ENCODE results near the gene PRADC1.
A peak's percentile ranks its signal among the peaks of the same experiment; 100 is the strongest.

The PRADC1 gene

GRCh38 chr2:73235315-73236028, 2.4 kb upstream of the PRADC1 start:
- no peak for DNase-seq

DNA sequence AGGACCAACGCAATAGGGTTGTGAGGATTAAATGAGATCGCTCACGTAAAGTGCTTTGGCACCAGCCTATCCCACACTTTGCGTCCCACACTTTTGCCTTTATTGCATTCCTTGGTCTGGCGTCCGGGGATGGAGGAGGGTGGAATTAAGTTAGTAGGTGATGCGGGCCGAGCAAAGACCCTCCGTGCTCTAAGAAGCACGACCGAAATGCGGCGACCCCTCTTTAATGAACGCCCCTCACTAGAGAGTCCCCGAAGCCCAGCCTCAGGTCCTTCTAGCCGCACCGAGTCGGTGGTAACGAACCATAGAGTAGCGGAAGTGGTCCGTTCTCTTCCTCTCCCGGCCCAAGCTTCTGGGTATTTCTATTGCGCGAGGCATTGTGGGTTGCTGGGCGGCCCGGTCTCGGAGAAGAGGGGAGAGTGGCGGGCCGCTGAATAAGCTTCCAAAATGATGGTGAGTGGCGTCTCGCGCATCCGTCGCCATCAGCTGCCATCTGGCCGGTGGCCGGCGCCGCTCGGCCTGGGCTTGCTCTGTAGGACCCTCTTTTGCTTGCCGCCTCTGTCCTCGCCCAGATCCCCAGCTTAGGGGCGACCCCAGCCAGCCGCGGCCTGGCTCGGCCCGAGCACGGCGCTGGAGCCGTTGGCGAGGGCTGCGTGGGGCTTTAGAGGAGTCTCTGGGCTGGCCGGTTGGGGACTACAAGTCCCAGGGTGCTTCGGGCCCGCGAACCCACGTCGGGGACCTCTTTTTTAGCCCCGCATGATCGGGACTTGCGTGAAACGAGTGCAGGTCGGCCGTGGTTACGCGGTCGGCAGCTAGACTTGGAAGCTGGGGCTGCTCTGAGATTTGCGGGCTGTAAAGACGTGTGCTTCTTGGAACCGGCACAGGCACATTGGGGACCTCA, 1.1 kb upstream of the PRADC1 start, which contains the start of gene CCT7:
TSS of gene CCT7 (plus strand) at position 377 of the 901 bp plus-strand sequence. CDS start at position 448, 71 bp downstream.
- DNase-seq, result peak; percentile 54 to 99 (median 92)

GRCh38 chr2:73232403-73233153, 461 bp downstream of the PRADC1 start:
- peak in 2 of 14 donors; percentile 46 to 66 for DNase-seq

GRCh38 chr2:73228631-73229030, 4.4 kb downstream of the PRADC1 start:
- DNase-seq, result no peak

- DNase-seq, result no peak
These were observed 6.0 kb downstream of the PRADC1 start for GRCh38 chr2:73227086-73227485.

GRCh38 chr2:73225513-73226360, 7.3 kb downstream of the PRADC1 start:
- DNase-seq, result no peak

GRCh38 chr2:73223821-73224220, 9.2 kb downstream of the PRADC1 start:
- DNase-seq, result no peak

DNA sequence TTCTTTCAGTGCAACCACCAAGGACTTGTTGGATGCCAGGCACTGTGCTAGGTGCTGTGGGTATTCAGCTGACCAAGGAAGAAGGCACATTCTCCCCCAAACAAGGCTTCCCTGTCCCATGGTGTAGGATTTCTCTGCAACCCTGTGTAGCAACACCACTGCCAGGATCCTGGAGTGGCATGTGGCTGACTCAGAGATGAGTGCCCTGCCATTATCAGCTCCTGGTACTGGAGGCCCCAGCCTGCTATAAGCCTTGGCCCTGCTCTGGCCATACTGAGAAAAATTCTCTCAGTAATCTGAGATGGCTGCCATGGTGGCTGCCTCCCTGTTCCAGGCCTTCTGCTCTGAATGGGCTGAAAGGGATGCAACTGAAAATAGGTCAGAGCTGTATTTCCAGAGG, 14.7 kb downstream of the PRADC1 start:
- DNase-seq, result no peak

- no peak for DNase-seq
These were observed 15.2 kb downstream of the PRADC1 start for GRCh38 chr2:73217826-73218225.

GRCh38 chr2:73217160-73217559, 15.9 kb downstream of the PRADC1 start:
- DNase-seq, result no peak

DNA sequence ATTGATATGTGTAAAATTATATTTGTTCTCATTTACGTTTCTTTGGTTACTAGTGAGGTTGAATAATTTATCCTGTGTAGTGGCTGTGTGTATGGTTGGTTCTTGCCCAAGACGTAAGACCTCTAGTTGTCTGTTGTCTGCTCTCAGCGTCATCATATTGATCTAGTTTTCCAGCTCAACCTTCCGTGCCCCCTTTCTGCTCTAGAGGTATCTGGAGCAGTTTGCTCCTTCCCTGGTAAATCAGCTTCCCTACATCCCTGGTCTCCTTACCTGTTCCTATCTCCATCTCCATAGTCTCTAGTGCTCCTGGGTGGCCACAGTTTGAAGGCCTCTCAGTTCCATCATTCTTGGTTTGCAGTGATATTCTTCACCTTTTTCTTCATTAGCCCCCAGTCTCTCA, 17.8 kb downstream of the PRADC1 start:
- DNase-seq, result no peak

DNA sequence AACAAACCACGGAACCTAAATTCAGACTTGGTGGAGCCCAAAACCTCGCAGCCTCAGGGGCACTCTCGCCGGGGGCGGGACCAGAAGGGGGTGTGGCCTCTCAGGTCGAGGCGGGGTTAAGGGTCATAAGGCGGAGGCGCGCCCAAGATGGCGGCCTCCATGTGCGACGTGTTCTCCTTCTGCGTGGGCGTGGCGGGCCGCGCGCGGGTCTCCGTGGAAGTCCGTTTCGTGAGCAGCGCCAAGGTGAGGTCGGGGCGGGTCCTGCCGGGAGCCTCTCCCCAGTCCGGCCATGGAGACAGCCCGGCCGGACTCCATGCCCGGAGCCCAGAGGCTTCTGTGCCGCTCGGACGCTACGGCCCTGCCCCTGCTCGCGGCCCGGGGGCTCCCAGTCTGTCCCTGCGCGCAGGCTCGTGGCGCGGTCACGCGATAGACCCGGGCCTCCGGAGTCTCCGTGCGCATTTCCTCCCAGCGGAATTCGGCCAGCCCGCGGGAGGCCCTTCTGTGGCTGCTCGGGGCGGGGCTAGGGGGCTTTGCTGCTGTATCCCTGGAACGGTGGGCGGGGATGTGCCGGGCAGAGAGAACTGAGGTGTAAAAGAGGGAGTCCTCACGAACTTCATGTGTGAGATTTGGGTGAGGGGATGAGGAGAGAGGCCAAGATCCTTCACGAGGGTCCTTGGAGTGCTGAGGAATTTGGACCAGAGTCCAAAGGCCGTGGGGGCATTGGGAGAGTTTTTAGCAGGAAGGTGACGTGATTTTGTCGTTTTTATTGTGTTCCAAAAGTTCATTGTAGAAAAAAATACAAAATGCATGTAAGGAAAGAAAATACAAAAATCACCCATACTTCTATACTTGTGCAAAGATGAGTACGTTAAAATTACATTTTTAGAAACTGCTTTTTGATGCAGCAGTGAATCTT, 18.7 kb downstream of the PRADC1 start, which contains the start of gene SMYD5:
TSS of gene SMYD5 (plus strand) at position 126 of the 916 bp plus-strand sequence. CDS start at position 148, 22 bp downstream.
- peak in 13 of 14 donors; percentile 44 to 74 (median 67) for DNase-seq

DNA sequence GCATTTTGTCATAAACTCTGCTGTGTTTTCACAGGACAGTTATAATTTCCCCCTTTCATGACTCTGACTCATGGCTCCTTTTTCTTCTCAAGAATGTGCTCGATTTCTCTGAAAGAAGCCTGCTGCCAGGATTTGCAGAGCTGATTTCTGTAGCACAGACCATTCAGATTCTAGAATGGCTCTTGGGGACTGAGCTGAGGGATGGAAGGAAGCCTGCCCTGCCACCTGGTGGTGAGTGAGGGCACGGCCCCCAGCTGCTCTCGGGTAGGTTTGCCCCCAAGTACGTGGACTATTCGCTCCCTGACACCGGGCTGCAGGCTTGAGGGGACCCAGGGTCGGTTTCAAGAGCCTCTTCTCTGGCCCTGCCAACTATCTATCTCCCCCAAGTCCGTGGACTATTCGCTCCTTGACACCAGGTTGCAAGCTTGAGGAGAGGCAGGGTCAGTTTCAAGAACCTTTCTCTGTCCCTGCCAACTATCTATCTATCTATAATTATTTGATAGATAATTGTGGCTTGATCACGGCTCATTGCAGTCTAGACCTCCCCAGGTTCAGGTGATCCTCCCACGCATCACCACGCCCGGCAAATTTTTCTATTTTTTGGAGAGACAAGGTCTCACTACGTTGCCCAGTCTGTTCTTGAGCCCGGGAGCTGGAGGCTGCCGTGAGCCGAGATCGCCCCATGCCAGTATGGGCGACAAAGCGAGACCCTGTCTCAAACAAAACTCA, 20.4 kb downstream of the PRADC1 start:
- DNase-seq, result peak in 11 of 14 donors; percentile 5 to 42 (median 25)

DNA sequence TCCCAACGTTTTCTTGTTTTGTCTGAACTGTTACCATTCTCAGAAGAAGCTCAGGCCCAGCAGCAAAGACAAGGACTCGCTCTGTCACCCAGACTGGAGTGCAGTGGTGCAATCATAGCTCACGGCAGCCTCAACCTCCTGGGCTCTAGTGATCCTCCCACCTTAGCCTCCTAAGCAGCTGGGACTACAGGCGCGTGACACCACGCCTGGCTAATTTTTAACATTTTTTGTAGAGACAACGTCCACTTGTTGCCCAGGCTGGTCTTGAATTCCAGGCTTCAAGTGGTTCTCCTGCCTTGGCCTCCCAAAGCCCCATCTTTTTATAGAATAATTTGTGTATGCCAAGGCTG, 21.0 kb downstream of the PRADC1 start:
- no peak for DNase-seq

- DNase-seq, result no peak
These were observed 22.3 kb downstream of the PRADC1 start for GRCh38 chr2:73210696-73211095.

- DNase-seq, result no peak
These were observed 23.0 kb downstream of the PRADC1 start for GRCh38 chr2:73210019-73210418.

DNA sequence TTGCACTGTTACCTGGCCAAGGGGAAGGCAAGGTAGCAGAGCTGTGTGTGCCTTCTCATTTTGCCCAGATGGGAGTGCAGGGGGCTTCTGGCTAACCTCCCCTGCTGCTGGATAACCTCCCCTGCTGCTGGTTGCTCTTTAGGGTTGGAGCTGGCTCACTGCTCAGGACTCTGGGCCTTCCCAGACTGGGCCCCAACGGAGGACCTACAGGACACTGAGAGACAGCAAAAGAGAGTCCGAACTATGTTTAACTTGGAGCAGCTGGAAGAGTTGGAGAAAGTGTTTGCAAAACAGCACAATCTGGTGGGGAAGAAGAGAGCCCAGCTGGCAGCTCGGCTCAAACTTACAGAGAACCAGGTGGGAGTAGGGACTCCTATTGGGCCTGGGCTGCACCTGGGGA, 24.8 kb downstream of the PRADC1 start:
- no peak for DNase-seq

GRCh38 chr2:73205611-73206010, 27.4 kb downstream of the PRADC1 start:
- no peak for DNase-seq

GRCh38 chr2:73203055-73203681, 29.9 kb downstream of the PRADC1 start:
- DNase-seq, result no peak
